SK-N-SH (cell line): ENCODE data around the gene NRG3. TPM values are rescaled to one million over a fixed set of nuclear protein-coding genes. Genes with fewer than 3 reads are reported as not detected.

Source experiments
- CTCF ChIA-PET: fragments of 300-600, 350-600 bp; formaldehyde crosslinking; extraction: SDS; loops from one replicate; lab custom pipeline; 2021; lab: Yijun Ruan, JAX
- POLR2A ChIA-PET: fragments of 350-600 bp; sonication (Branson Sonifier 250); formaldehyde crosslinking; extraction: SDS; loops from one replicate; lab custom pipeline; 2020; ENCODE audit warnings: antibody characterized with exemption, inconsistent platforms; lab: Yijun Ruan, JAX
- DNase-seq: peaks from one replicate; pipeline ENCODE4 v3.0.0; 2012
- H2AFZ ChIP-seq: fragments of 200-600 bp; sonication (generic); 2 replicates; pipeline ENCODE4 v1.8.1; 2016; ENCODE audit warnings: antibody characterized with exemption, mild to moderate bottlenecking, low read depth
- H3F3A ChIP-seq: fragments of 200-600 bp; sonication (generic); replicated peaks from 2 replicates; pipeline ENCODE3; 2016; ENCODE audit warnings: antibody characterized with exemption, mild to moderate bottlenecking; ENCODE audit not compliant: insufficient read depth
- H3K27ac ChIP-seq, 2 experiments: fragments of 200-500 bp in 1 of 2; fragments of 200-600 bp in 1 of 2; sonication (Bioruptor generic) in 1 of 2; sonication (generic), shearing (Covaris generic) in 1 of 2; 2 replicates each; pipeline versions ENCODE4 v1.5.1 to v1.6.1; 2014 to 2016; ENCODE audit warnings: low read depth in 2 of 2, inconsistent platforms in 1 of 2, low read length in 1 of 2, mild to moderate bottlenecking in 1 of 2, mixed read lengths in 1 of 2
- H3K27me3 ChIP-seq: fragments of 200-600 bp; sonication (generic), shearing (Covaris generic); 2 replicates; pipeline ENCODE4 v1.6.1; 2016; ENCODE audit warnings: mixed run types; ENCODE audit not compliant: insufficient read depth
- H3K36me3 ChIP-seq, 2 experiments: fragments of 200-500 bp in 1 of 2; fragments of 200-600 bp in 1 of 2; sonication (Bioruptor generic) in 1 of 2; sonication (generic) in 1 of 2; replicated peaks in 1 of 2; 2 replicates each; pipeline versions ENCODE3 to v1.5.1; 2014 to 2016; ENCODE audit warnings: low read length in 1 of 2, mild to moderate bottlenecking in 1 of 2; ENCODE audit not compliant: insufficient read depth in 2 of 2, control insufficient read depth in 1 of 2
- H3K4me1 ChIP-seq, 2 experiments: fragments of 200-500 bp in 1 of 2; fragments of 200-600 bp in 1 of 2; sonication (Bioruptor generic) in 1 of 2; sonication (generic), shearing (Covaris generic) in 1 of 2; 2 replicates each; pipeline versions ENCODE4 v1.5.1 to v1.6.1; 2014 to 2016; ENCODE audit warnings: low read depth in 1 of 2, low read length in 1 of 2, mixed run types in 1 of 2; ENCODE audit not compliant: insufficient read depth in 2 of 2, control insufficient read depth in 1 of 2
- H3K4me2 ChIP-seq: fragments of 200-600 bp; sonication (generic), shearing (Covaris generic); 2 replicates; pipeline ENCODE4 v1.6.1; 2017; ENCODE audit warnings: mixed run types
- H3K4me3 ChIP-seq, 2 experiments: fragments of 200-500 bp in 1 of 2; fragments of 200-600 bp in 1 of 2; sonication (Bioruptor generic) in 1 of 2; sonication (generic), shearing (Covaris generic) in 1 of 2; 2 replicates each; pipeline versions ENCODE4 v1.5.1 to v1.8.1; 2014 to 2016; ENCODE audit warnings: low read depth in 2 of 2, inconsistent platforms in 1 of 2, low read length in 1 of 2, mild to moderate bottlenecking in 1 of 2, mixed read lengths in 1 of 2, moderate library complexity in 1 of 2
- H3K79me2 ChIP-seq: fragments of 200-600 bp; sonication (generic); 2 replicates; pipeline ENCODE4 v1.8.1; 2017; ENCODE audit warnings: mild to moderate bottlenecking; ENCODE audit not compliant: insufficient read depth
- H3K9ac ChIP-seq: fragments of 200-600 bp; sonication (generic); 2 replicates; pipeline ENCODE4 v1.6.1; 2017; ENCODE audit warnings: mixed run types
- H3K9me2 ChIP-seq: fragments of 200-600 bp; sonication (generic); 2 replicates; pipeline ENCODE4 v1.6.1; 2017; ENCODE audit warnings: mixed run types
- H3K9me3 ChIP-seq: fragments of 200-600 bp; sonication (generic); 2 replicates; pipeline ENCODE4 v1.6.1; 2017; ENCODE audit warnings: mixed run types, mild to moderate bottlenecking, moderate library complexity
- H4K20me1 ChIP-seq: fragments of 200-600 bp; sonication (generic); 2 replicates; pipeline ENCODE4 v1.6.1; 2017; ENCODE audit warnings: mild to moderate bottlenecking, mixed run types; ENCODE audit not compliant: insufficient read depth
- CHD2 ChIP-seq: fragments of 150-350 bp; IDR thresholded peaks from 2 replicates; pipeline ENCODE4 v1.6.1; 2018; ENCODE audit warnings: low read length; ENCODE audit not compliant: partially characterized antibody
- ELF1 ChIP-seq: IDR thresholded peaks from 2 replicates; pipeline ENCODE4 v1.4.0; 2012
- EP300 ChIP-seq, 2 experiments: IDR thresholded peaks; 2 replicates each; pipeline versions ENCODE4 v1.4.0 to v1.6.1; 2012; ENCODE audit warnings: borderline replicate concordance in 1 of 2, low read depth in 1 of 2, low read length in 1 of 2
- FOXM1 ChIP-seq: IDR thresholded peaks from 2 replicates; pipeline ENCODE4 v1.4.0; 2012; ENCODE audit warnings: low read depth, mild to moderate bottlenecking
- GABPA ChIP-seq: IDR thresholded peaks from 2 replicates; pipeline ENCODE4 v1.4.0; 2012; ENCODE audit warnings: low read depth, mild to moderate bottlenecking
- GATA2 ChIP-seq: sonication (generic); formaldehyde crosslinking; IDR thresholded peaks from 2 replicates; pipeline ENCODE4 v1.5.0; 2020; ENCODE audit warnings: mild to moderate bottlenecking, missing genetic modification reagents
- MXI1 ChIP-seq: IDR thresholded peaks from 2 replicates; pipeline ENCODE4 v1.6.1; 2012; ENCODE audit warnings: mild to moderate bottlenecking, low read depth, low read length, improper control_type of control experiment
- NFIC ChIP-seq: IDR thresholded peaks from 2 replicates; pipeline ENCODE4 v1.4.0; 2012; ENCODE audit warnings: borderline replicate concordance
- NRF1 ChIP-seq: IDR thresholded peaks from 2 replicates; pipeline ENCODE4 v1.6.1; 2012; ENCODE audit warnings: low read depth, mild to moderate bottlenecking, low read length
- POLR2AphosphoS5 ChIP-seq: IDR thresholded peaks from 2 replicates; pipeline ENCODE4 v1.6.1; 2012; ENCODE audit warnings: low read depth, low read length
- RAD21 ChIP-seq: IDR thresholded peaks from 2 replicates; pipeline ENCODE4 v1.6.1; 2012; ENCODE audit warnings: mild to moderate bottlenecking, low read length
- RCOR1 ChIP-seq: fragments of 150-350 bp; IDR thresholded peaks from 2 replicates; pipeline ENCODE4 v1.6.1; 2017; ENCODE audit warnings: antibody characterized with exemption, low read length
- RXRA ChIP-seq: IDR thresholded peaks from 2 replicates; pipeline ENCODE4 v1.4.0; 2012; ENCODE audit warnings: low read depth, mild to moderate bottlenecking, borderline replicate concordance
- SIN3A ChIP-seq: IDR thresholded peaks from 2 replicates; pipeline ENCODE4 v1.6.1; 2012; ENCODE audit warnings: low read depth, mild to moderate bottlenecking, low read length, moderate library complexity, borderline replicate concordance
- TCF12 ChIP-seq: IDR thresholded peaks from 2 replicates; pipeline ENCODE4 v1.4.0; 2012
- TEAD4 ChIP-seq: IDR thresholded peaks from 2 replicates; pipeline ENCODE4 v1.4.0; 2012; ENCODE audit warnings: mild to moderate bottlenecking, borderline replicate concordance; ENCODE audit not compliant: insufficient read depth
- YY1 ChIP-seq: IDR thresholded peaks from 2 replicates; pipeline ENCODE4 v1.4.0; 2012; ENCODE audit warnings: low read depth, mild to moderate bottlenecking
- WGBS: methylation state at CpG from one replicate; pipeline ENCODE4 v1.1.6; 2017; ENCODE audit warnings: low lambda C conversion rate; 5-methylcytosine and 5-hydroxymethylcytosine counted together
- polyA plus RNA-seq, 3 experiments: library from polyadenylated mRNA; depleted of rRNA; stranded (reverse); fragments of >200 nt; gene quantifications; 2 replicates each; pipeline ENCODE4 v1.2.3, GENCODE V29; 2012
- TF ChIP-seq, protein P1 (sequence below): fragments of 200-600 bp; sonication (generic); IDR thresholded peaks from 2 replicates; pipeline ENCODE4 v1.6.1; 2017; ENCODE audit warnings: antibody characterized with exemption, mild to moderate bottlenecking, moderate library complexity
- TF ChIP-seq, protein P2 (sequence below): fragments of 150-350 bp; IDR thresholded peaks from 2 replicates; pipeline ENCODE4 v1.6.1; 2017; ENCODE audit warnings: antibody characterized with exemption, low read length, low read depth, borderline replicate concordance
- TF ChIP-seq, protein P3 (sequence below): fragments of 150-350 bp; IDR thresholded peaks from 2 replicates; pipeline ENCODE4 v1.6.1; 2016; ENCODE audit warnings: mild to moderate bottlenecking, low read depth, low read length

Gene NRG3
- polyA plus RNA-seq, 1 of the 3 experiments (the other 2 are of a cell fraction), result 0.03 TPM

DNA sequence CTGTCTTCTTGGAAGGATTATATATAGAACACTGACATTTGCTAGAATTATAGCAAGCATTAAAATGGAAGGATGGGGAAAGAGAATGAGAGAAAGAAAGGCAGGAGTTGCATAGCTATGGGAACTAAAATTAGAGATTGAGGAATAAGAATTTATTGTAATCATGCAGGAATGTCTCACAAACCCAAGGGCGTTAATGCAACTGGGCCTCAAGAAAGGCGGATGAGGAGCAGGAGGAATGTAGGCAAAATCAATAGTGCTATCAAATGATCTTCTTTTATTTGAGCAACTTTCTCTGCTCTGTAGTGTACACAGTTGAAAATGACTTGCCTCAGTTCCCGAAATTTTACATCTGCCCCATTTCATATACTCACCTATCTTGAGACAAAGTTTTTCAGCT is 1132.5 kb downstream of the NRG3 start:
- ChIA-PET CTCF (no interaction called here), POLR2A (no interaction called here)
- no peaks in the 10 kb centered on the region for H3K27me3 ChIP-seq
- H3K4me2 ChIP-seq, result no peak overlapping the region
- TF ChIP-seq NFIC (no peak), FOXM1 (no peak), GATA2 (CRISPR knock-in tag) (no peak), SIN3A (no peak), MXI1 (no peak), RAD21 (no peak), GABPA (no peak), RXRA (no peak), TCF12 (no peak), POLR2AphosphoS5 (no peak), RCOR1 (no peak), TEAD4 (no peak), YY1 (no peak), CHD2 (no peak), ELF1 (no peak), EP300 (IDR thresholded peaks at IDR 0.05; ENCODE audit: borderline replicate concordance in 1 of 2, low read depth in 1 of 2, low read length in 1 of 2) (no peak), NRF1 (no peak)
- TF ChIP-seq, protein P1, sequence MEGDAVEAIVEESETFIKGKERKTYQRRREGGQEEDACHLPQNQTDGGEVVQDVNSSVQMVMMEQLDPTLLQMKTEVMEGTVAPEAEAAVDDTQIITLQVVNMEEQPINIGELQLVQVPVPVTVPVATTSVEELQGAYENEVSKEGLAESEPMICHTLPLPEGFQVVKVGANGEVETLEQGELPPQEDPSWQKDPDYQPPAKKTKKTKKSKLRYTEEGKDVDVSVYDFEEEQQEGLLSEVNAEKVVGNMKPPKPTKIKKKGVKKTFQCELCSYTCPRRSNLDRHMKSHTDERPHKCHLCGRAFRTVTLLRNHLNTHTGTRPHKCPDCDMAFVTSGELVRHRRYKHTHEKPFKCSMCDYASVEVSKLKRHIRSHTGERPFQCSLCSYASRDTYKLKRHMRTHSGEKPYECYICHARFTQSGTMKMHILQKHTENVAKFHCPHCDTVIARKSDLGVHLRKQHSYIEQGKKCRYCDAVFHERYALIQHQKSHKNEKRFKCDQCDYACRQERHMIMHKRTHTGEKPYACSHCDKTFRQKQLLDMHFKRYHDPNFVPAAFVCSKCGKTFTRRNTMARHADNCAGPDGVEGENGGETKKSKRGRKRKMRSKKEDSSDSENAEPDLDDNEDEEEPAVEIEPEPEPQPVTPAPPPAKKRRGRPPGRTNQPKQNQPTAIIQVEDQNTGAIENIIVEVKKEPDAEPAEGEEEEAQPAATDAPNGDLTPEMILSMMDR, result no peak
- TF ChIP-seq, protein P2, sequence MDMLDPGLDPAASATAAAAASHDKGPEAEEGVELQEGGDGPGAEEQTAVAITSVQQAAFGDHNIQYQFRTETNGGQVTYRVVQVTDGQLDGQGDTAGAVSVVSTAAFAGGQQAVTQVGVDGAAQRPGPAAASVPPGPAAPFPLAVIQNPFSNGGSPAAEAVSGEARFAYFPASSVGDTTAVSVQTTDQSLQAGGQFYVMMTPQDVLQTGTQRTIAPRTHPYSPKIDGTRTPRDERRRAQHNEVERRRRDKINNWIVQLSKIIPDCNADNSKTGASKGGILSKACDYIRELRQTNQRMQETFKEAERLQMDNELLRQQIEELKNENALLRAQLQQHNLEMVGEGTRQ, result no peak
- TF ChIP-seq, protein P3, sequence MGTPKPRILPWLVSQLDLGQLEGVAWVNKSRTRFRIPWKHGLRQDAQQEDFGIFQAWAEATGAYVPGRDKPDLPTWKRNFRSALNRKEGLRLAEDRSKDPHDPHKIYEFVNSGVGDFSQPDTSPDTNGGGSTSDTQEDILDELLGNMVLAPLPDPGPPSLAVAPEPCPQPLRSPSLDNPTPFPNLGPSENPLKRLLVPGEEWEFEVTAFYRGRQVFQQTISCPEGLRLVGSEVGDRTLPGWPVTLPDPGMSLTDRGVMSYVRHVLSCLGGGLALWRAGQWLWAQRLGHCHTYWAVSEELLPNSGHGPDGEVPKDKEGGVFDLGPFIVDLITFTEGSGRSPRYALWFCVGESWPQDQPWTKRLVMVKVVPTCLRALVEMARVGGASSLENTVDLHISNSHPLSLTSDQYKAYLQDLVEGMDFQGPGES, result no peak
- H3K79me2 ChIP-seq, result no peaks in the 10 kb centered on the region
- no peak for DNase-seq
- no peak overlapping the region for H3K9ac ChIP-seq
- WGBS, result 70% methylated on average over 3 of the region's 3 CpGs
- no peak overlapping the region for H3K27ac ChIP-seq
- H3K4me1 ChIP-seq, result peaks cover 0 to 2% of the 10 kb centered on the region in 2 experiments; a peak in 1 of 4 replicates
- H4K20me1 ChIP-seq, result no peaks in the 10 kb centered on the region
- no peak overlapping the region for H2AFZ ChIP-seq
- H3F3A ChIP-seq, result no peaks in the 10 kb centered on the region
- no peaks in the 10 kb centered on the region for H3K9me3 ChIP-seq
- H3K9me2 ChIP-seq, result no peaks in the 10 kb centered on the region
- H3K36me3 ChIP-seq, result no peaks in the 10 kb centered on the region
- no peak overlapping the region for H3K4me3 ChIP-seq
